ENCODE results near the gene EPHA5. TPM values are rescaled to one million over a fixed set of nuclear protein-coding genes. Genes with fewer than 3 reads are reported as not detected.
A peak's percentile ranks its signal among the peaks of the same experiment; 100 is the strongest.

Gene EPHA5
- total RNA-seq, 2 donors from 2014 or later, result under 0.01 TPM; not detected in 1

GRCh38 chr4:65670020-65670330 is 314 bp downstream of the EPHA5 start:
- DNase-seq (no peak), ATAC-seq (no peak)
- Histone ChIP-seq H3K4me3 (peak overlapping the region in 1 of 2 donors; percentile 0), H3K36me3 (replicated peaks in 1 of 2; ENCODE audit: insufficient read depth in 1 of 2, low read depth in 2 of 2) (no peaks in the 10 kb centered on the region), H3K27me3 (peaks cover 0 to 28% of the 10 kb centered on the region in 2 donors), H3K27ac (no peak overlapping the region), H3K9me3 (no peaks in the 10 kb centered on the region), H3K4me1 (peaks cover 34% of the 10 kb centered on the region)
- WGBS, 2 donors, result 0 to 2% methylated on average over 6 of the region's 6 CpGs
- intact Hi-C loops (cut with DNase I), result no loop called here
- TF ChIP-seq POLR2A (IDR thresholded peaks at IDR 0.05) (no peak), CTCF (IDR thresholded peaks at IDR 0.05) (no peak)

GRCh38 chr4:65669111-65670019 is 924 bp downstream of the EPHA5 start:
- Histone ChIP-seq H3K27ac (no peak overlapping the region), H3K4me3 (no peak overlapping the region), H3K36me3 (replicated peaks in 1 of 2; ENCODE audit: insufficient read depth in 1 of 2, low read depth in 2 of 2) (no peaks in the 10 kb centered on the region), H3K4me1 (peaks cover 34% of the 10 kb centered on the region), H3K27me3 (peaks cover 0 to 28% of the 10 kb centered on the region in 2 donors), H3K9me3 (no peaks in the 10 kb centered on the region)
- WGBS, 2 donors, result 2 to 5% methylated on average over 23 to 60 of the region's 60 CpGs
- intact Hi-C loops (cut with DNase I), result no loop called here
- TF ChIP-seq POLR2A (IDR thresholded peaks at IDR 0.05), result no peak
- no peak for TF ChIP-seq CTCF (IDR thresholded peaks at IDR 0.05)
- no peak for ATAC-seq
- DNase-seq, result peak in 1 of 4 donors; percentile 10

- Histone ChIP-seq H3K27ac (no peak overlapping the region), H3K9me3 (no peaks in the 10 kb centered on the region), H3K4me3 (no peak overlapping the region), H3K4me1 (peaks cover 34% of the 10 kb centered on the region), H3K36me3 (replicated peaks in 1 of 2; ENCODE audit: insufficient read depth in 1 of 2, low read depth in 2 of 2) (no peaks in the 10 kb centered on the region), H3K27me3 (peaks cover 0 to 28% of the 10 kb centered on the region in 2 donors)
- 6 to 8% methylated on average over 19 to 32 of the region's 32 CpGs for WGBS, 2 donors
- ATAC-seq (peak; percentile 12), DNase-seq (peak in 3 of 4 donors; percentile 12 to 37 (median 15))
- TF ChIP-seq POLR2A (IDR thresholded peaks at IDR 0.05), result no peak
- TF ChIP-seq CTCF (IDR thresholded peaks at IDR 0.05), result no peak
- intact Hi-C loops (cut with DNase I), result no loop called here
Measured at GRCh38 chr4:65668201-65669089, 1.8 kb downstream of the EPHA5 start.

GRCh38 chr4:65667506-65668041 is 2.7 kb downstream of the EPHA5 start:
- H3K27me3 ChIP-seq, result peaks cover 0 to 28% of the 10 kb centered on the region in 2 donors
- no peak overlapping the region for H3K4me3 ChIP-seq
- WGBS, 2 donors, result 19 to 33% methylated on average over 10 of the region's 10 CpGs
- H3K9me3 ChIP-seq, result no peaks in the 10 kb centered on the region
- intact Hi-C loops (cut with DNase I), result no loop called here
- no peak for DNase-seq
- TF ChIP-seq CTCF (IDR thresholded peaks at IDR 0.05), result no peak
- TF ChIP-seq POLR2A (IDR thresholded peaks at IDR 0.05), result no peak
- H3K27ac ChIP-seq, result no peak overlapping the region
- ATAC-seq, result no peak
- no peaks in the 10 kb centered on the region for H3K36me3 ChIP-seq (replicated peaks in 1 of 2; ENCODE audit: insufficient read depth in 1 of 2, low read depth in 2 of 2)
- peaks cover 34% of the 10 kb centered on the region for H3K4me1 ChIP-seq
